Cardiac muscle cell (in vitro differentiated cells and primary cell): ENCODE results near the gene PTPRQ. TPM values are rescaled to one million over a fixed set of nuclear protein-coding genes. Genes with fewer than 3 reads are reported as not detected.

ENCODE experiments used
- DNase-seq, 2 donors: peaks; one replicate each; pipeline versions ENCODE4 v3.0.0 to v3.0.0-alpha.2; 2010 to 2017; ENCODE audit warnings: low read depth in 1 of 2, low spot score in 1 of 2
- H3K27ac ChIP-seq: fragments of 200-600 bp; sonication (generic); 2 replicates; pipeline ENCODE4 v1.5.1; 2016
- H3K27me3 ChIP-seq: fragments of 200-600 bp; sonication (generic); 2 replicates; pipeline ENCODE4 v1.6.0; 2016; ENCODE audit warnings: control low read depth
- H3K36me3 ChIP-seq: fragments of 200-600 bp; sonication (generic); 2 replicates; pipeline ENCODE4 v1.5.1; 2016; ENCODE audit warnings: control low read depth
- H3K4me1 ChIP-seq: fragments of 200-600 bp; sonication (generic); 2 replicates; pipeline ENCODE4 v1.8.1; 2017; ENCODE audit warnings: low read depth, mild to moderate bottlenecking, mixed run types
- H3K4me3 ChIP-seq: fragments of 200-600 bp; sonication (generic); 2 replicates; pipeline ENCODE4 v1.5.1; 2016; ENCODE audit warnings: mild to moderate bottlenecking
- H3K9me3 ChIP-seq: fragments of 200-600 bp; sonication (generic); 2 replicates; pipeline ENCODE4 v1.5.1; 2017; ENCODE audit warnings: low read depth, mild to moderate bottlenecking, control low read depth
- polyA plus RNA-seq: library from polyadenylated mRNA; unstranded; fragments of >200 nt; fragmentation: Nextera tagmentation; extraction: Ambion mirVana; gene quantifications from 2 replicates; pipeline ENCODE4 v1.2.1, GENCODE V29; 2016
- total RNA-seq: library from RNA; depleted of rRNA; stranded (reverse); fragments of >200 nt; gene quantifications from 2 replicates; pipeline ENCODE4 v1.2.3, GENCODE V29; 2016
- TF ChIP-seq, protein P1 (sequence below): IDR thresholded peaks from 2 replicates; pipeline ENCODE4 v1.5.1; 2012; ENCODE audit warnings: low read depth, mild to moderate bottlenecking, low read length

PTPRQ gene
- total and polyA plus RNA-seq, 2 experiments from 2014 or later = 0.01 to 0.69 TPM

DNA sequence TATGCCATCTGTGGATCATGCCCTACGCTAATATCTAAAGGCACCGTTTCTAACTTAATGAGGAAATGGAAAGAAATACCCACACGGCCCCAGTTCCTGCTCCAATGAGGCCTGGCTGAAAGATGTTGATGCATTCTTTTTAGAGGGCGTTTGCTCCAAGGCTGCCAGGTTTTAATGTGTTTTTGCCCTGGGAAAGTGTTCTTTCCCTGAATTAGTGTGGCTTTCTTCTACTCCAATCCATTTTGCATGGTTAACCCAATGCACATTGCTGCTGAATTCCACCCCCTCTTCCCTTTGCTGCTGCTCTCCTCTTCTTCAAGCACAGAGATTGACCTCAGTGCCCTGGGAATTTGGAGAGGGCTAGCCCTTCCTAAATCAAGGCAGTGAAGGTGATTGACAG lies 273.8 kb downstream of the PTPRQ start:
- Histone ChIP-seq H3K9me3 (no peaks in the 10 kb centered on the region), H3K36me3 (no peaks in the 10 kb centered on the region), H3K27ac (no peak overlapping the region), H3K4me3 (no peak overlapping the region), H3K27me3 (peaks cover 9% of the 10 kb centered on the region), H3K4me1 (no peaks in the 10 kb centered on the region)
- TF ChIP-seq, protein P1, sequence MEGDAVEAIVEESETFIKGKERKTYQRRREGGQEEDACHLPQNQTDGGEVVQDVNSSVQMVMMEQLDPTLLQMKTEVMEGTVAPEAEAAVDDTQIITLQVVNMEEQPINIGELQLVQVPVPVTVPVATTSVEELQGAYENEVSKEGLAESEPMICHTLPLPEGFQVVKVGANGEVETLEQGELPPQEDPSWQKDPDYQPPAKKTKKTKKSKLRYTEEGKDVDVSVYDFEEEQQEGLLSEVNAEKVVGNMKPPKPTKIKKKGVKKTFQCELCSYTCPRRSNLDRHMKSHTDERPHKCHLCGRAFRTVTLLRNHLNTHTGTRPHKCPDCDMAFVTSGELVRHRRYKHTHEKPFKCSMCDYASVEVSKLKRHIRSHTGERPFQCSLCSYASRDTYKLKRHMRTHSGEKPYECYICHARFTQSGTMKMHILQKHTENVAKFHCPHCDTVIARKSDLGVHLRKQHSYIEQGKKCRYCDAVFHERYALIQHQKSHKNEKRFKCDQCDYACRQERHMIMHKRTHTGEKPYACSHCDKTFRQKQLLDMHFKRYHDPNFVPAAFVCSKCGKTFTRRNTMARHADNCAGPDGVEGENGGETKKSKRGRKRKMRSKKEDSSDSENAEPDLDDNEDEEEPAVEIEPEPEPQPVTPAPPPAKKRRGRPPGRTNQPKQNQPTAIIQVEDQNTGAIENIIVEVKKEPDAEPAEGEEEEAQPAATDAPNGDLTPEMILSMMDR = no peak
- DNase-seq = no peak

DNA sequence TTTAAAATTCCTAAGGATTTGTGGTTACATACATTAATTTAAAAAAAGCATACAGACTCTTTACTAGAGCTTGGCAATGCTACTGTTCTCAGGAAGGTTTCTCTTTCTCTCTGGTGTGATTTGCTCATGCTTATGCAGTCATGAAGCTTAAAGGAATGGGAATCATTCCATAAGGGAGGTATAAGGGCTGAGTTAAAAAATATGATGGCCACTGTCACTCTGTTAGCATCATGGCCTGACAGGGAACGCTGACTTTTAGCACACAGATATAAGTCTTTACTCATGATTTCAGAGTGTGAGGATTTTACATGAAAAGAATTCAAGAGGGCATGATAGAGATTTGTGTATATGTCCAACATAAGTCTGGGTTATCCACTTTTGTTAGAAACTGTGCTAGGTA lies 276.5 kb downstream of the PTPRQ start:
- Histone ChIP-seq H3K27ac (no peak overlapping the region), H3K4me3 (no peak overlapping the region), H3K4me1 (no peaks in the 10 kb centered on the region), H3K36me3 (no peaks in the 10 kb centered on the region), H3K27me3 (no peaks in the 10 kb centered on the region), H3K9me3 (no peaks in the 10 kb centered on the region)
- TF ChIP-seq, protein P1 = no peak
- no peak for DNase-seq

DNA sequence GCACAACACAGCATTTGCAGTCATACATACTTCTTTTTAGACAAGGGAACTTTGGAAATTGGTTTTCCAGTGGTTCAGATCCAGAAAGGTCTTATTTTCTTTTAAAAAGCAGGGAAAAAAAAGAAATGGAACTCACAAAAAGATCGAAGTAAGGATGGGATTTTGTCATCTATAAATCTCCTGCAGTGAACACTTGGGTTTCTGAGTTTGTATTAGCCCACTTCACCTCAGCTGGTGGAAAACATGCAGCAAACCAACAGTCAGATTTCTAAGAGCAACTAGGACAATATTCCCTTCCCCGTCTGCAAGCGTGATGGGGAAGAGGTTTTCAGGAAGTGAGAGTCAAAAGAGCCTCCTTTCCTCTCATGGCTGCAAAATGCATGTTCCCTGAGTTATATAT lies 277.3 kb downstream of the PTPRQ start:
- TF ChIP-seq, protein P1 = no peak
- no peaks in the 10 kb centered on the region for H3K9me3 ChIP-seq
- H3K4me1 ChIP-seq = no peaks in the 10 kb centered on the region
- DNase-seq = no peak
- no peaks in the 10 kb centered on the region for H3K36me3 ChIP-seq
- no peak overlapping the region for H3K27ac ChIP-seq
- H3K27me3 ChIP-seq = no peaks in the 10 kb centered on the region
- H3K4me3 ChIP-seq = no peak overlapping the region
